Ishikawa (cell line): ENCODE measurements around the gene MRGPRG.

Experiments
- CEBPB ChIP-seq: IDR thresholded peaks from 2 replicates; pipeline ENCODE4 v1.6.1; 2012
- CREB1 ChIP-seq: IDR thresholded peaks from 2 replicates; pipeline ENCODE4 v1.6.1; 2012; ENCODE audit warnings: low read depth
- EGR1 ChIP-seq: IDR thresholded peaks from 2 replicates; pipeline ENCODE4 v1.6.1; 2012
- EP300 ChIP-seq: IDR thresholded peaks from 2 replicates; pipeline ENCODE4 v1.6.1; 2012; ENCODE audit warnings: borderline replicate concordance
- FOXM1 ChIP-seq: IDR thresholded peaks from 2 replicates; pipeline ENCODE4 v1.6.1; 2012; ENCODE audit warnings: low read depth, borderline replicate concordance
- NFIC ChIP-seq: IDR thresholded peaks from 2 replicates; pipeline ENCODE4 v1.6.1; 2012
- RAD21 ChIP-seq: IDR thresholded peaks from 2 replicates; pipeline ENCODE4 v1.6.1; 2012; ENCODE audit warnings: low read depth
- TAF1 ChIP-seq: IDR thresholded peaks from 2 replicates; pipeline ENCODE4 v1.6.1; 2012; ENCODE audit warnings: low read depth, mild to moderate bottlenecking
- TCF12 ChIP-seq: IDR thresholded peaks from 2 replicates; pipeline ENCODE4 v1.6.1; 2012; ENCODE audit warnings: low read depth
- TEAD4 ChIP-seq: IDR thresholded peaks from 2 replicates; pipeline ENCODE4 v1.6.1; 2012
- YY1 ChIP-seq: IDR thresholded peaks from 2 replicates; pipeline ENCODE4 v1.6.1; 2012; ENCODE audit warnings: low read depth
- ZBTB7A ChIP-seq: IDR thresholded peaks from 2 replicates; pipeline ENCODE4 v1.6.1; 2012; ENCODE audit warnings: low read depth
- TF ChIP-seq, protein P1 (sequence below): IDR thresholded peaks from 2 replicates; pipeline ENCODE4 v1.6.1; 2012; ENCODE audit warnings: low read depth, mild to moderate bottlenecking
- TF ChIP-seq, protein P2 (sequence below): IDR thresholded peaks from 2 replicates; pipeline ENCODE4 v1.6.1; 2012
- TF ChIP-seq, protein P3 (sequence below): IDR thresholded peaks from 2 replicates; pipeline ENCODE4 v1.6.1; 2012

Gene MRGPRG

DNA sequence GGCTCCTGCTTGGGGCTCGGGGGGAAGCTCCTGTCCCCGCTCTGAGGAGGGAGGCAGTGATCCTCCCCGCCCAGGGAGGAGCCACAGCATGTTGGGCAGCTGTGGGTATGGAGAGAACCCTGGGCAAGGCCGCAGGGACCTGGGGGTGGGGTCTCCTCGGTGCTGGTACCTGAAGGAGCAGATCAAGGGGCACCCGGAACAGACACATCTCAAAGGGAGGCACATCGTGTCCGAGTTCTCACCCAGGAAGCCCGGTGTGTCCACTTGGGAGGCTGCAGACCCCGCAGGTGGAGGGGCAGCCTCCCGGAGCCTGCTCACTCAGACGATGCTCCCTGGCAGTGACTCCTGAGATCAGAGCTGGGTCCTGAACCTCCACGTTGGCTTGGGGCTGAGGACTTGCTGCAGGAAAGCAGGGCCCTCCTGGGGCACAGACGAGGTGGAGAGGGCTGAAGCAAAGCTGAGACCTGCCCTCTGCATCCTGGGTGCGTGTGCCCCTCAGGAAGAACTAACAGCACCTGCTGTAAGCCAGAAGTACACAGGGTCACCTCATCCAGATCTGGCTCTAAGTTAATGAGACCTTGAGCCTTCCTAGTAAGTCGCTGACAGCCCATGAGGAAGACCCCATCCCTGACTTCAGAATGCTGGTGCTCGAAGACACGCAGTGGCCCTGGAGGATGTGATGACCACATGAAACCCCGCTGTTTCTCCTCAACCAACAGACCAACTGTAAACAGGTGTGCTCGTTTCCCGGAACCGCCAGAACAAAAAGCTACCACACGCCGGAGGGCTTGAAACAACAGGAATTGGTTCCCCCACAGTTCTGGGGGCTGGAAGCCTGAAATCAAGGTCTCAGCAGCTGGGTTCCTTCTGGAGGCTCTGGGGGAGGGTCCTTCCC is 47.6 kb downstream of the MRGPRG start:
- TF ChIP-seq EP300 (no peak), YY1 (no peak), EGR1 (no peak), TCF12 (no peak), CEBPB (no peak), TAF1 (no peak), NFIC (no peak), ZBTB7A (no peak), RAD21 (no peak), TEAD4 (no peak), FOXM1 (no peak), CREB1 (no peak)
- TF ChIP-seq, protein P1, sequence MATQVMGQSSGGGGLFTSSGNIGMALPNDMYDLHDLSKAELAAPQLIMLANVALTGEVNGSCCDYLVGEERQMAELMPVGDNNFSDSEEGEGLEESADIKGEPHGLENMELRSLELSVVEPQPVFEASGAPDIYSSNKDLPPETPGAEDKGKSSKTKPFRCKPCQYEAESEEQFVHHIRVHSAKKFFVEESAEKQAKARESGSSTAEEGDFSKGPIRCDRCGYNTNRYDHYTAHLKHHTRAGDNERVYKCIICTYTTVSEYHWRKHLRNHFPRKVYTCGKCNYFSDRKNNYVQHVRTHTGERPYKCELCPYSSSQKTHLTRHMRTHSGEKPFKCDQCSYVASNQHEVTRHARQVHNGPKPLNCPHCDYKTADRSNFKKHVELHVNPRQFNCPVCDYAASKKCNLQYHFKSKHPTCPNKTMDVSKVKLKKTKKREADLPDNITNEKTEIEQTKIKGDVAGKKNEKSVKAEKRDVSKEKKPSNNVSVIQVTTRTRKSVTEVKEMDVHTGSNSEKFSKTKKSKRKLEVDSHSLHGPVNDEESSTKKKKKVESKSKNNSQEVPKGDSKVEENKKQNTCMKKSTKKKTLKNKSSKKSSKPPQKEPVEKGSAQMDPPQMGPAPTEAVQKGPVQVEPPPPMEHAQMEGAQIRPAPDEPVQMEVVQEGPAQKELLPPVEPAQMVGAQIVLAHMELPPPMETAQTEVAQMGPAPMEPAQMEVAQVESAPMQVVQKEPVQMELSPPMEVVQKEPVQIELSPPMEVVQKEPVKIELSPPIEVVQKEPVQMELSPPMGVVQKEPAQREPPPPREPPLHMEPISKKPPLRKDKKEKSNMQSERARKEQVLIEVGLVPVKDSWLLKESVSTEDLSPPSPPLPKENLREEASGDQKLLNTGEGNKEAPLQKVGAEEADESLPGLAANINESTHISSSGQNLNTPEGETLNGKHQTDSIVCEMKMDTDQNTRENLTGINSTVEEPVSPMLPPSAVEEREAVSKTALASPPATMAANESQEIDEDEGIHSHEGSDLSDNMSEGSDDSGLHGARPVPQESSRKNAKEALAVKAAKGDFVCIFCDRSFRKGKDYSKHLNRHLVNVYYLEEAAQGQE = no peak
- TF ChIP-seq, protein P2, sequence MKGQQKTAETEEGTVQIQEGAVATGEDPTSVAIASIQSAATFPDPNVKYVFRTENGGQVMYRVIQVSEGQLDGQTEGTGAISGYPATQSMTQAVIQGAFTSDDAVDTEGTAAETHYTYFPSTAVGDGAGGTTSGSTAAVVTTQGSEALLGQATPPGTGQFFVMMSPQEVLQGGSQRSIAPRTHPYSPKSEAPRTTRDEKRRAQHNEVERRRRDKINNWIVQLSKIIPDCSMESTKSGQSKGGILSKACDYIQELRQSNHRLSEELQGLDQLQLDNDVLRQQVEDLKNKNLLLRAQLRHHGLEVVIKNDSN = no peak
- TF ChIP-seq, protein P3, sequence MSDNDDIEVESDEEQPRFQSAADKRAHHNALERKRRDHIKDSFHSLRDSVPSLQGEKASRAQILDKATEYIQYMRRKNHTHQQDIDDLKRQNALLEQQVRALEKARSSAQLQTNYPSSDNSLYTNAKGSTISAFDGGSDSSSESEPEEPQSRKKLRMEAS = no peak

DNA sequence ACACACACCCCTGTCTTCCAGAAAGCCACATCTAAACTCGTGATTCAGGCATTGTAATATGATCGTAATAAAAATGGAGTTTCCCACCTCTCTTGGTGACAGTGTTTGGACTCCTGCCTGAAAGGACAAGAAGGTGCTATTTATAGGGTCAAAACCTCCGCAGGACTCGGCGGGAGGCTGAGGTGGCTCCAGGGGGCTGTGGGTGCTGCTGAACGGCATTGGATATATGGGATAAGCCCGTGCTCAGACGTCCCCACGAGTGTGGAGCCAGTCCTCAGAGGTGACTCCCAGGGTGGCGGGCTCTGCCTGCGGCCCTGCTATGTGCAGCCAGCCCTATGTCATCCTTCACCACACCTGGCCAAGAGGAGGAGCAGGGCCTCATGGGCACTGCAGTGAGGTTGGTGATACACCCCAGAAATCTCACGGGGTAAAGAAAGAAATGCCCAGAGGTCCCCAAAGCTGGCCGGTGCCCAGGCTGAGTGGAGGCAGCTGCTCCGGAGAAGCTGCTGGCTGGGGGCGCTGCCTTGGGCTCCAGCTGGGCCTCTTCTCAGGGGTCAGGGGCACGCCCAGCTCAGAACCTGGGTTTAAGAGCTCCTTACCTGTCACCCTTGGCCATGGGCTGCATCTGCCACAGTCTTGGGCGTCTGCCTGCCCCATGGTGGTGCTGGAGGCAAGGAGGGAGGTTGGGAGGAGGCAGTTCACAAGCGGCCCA is 48.4 kb downstream of the MRGPRG start:
- TF ChIP-seq RAD21 (no peak), EP300 (no peak), CEBPB (no peak), TEAD4 (no peak), YY1 (no peak), TCF12 (no peak), EGR1 (no peak), ZBTB7A (no peak), TAF1 (no peak), CREB1 (no peak), NFIC (no peak), FOXM1 (no peak)
- TF ChIP-seq, protein P3 = no peak
- TF ChIP-seq, protein P1 = no peak
- TF ChIP-seq, protein P2 = no peak

DNA sequence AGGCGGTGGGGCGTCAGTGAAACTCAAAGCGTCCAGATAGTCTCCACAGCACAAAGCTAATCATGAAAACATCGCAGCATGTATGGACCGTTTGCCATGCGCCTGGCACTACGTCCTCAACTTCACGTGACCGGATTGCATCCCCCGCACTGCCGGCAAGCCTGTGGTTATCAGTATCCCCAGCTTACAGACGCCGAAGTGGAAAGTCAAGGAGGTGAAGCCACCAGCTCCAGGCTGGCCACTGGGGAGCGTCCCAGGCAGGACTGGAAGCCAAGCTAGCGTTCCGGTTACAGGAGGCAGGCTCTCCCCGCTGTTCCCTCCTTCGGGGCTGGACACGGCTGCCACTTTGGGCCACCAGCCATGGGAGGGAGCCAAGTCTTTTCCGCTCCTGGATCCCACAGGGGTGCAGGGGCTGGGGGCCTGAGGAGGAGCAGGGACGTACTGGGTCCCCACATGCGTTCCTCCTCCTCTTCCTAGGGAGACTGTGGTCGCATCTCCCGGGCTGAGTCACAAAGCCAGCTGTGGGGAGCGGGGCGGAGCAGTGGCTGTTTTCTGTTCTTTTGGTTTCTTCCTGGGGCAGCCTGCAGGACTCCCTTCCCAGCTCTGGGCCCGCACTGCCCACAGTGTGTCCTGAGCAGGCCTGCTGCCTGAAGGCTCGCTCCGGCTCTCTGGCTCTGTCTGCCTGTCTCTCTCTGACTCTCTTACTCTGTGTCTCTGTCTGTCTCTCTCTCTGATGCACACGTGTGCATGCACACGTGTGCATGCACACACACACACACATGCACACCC is 49.2 kb downstream of the MRGPRG start:
- TF ChIP-seq FOXM1 (no peak), YY1 (no peak), TAF1 (no peak), CREB1 (no peak), EP300 (no peak), NFIC (0 out of 2 replicates have a peak, but pooled peaks have one; percentile 21), TEAD4 (no peak), RAD21 (peak; percentile 33)
- TF ChIP-seq, protein P2 = peak; percentile 81
- TF ChIP-seq, protein P3 = peak; percentile 15
- TF ChIP-seq, protein P1 = no peak
